ENCODE data around the gene RUNX1.

RUNX1 gene

DNA sequence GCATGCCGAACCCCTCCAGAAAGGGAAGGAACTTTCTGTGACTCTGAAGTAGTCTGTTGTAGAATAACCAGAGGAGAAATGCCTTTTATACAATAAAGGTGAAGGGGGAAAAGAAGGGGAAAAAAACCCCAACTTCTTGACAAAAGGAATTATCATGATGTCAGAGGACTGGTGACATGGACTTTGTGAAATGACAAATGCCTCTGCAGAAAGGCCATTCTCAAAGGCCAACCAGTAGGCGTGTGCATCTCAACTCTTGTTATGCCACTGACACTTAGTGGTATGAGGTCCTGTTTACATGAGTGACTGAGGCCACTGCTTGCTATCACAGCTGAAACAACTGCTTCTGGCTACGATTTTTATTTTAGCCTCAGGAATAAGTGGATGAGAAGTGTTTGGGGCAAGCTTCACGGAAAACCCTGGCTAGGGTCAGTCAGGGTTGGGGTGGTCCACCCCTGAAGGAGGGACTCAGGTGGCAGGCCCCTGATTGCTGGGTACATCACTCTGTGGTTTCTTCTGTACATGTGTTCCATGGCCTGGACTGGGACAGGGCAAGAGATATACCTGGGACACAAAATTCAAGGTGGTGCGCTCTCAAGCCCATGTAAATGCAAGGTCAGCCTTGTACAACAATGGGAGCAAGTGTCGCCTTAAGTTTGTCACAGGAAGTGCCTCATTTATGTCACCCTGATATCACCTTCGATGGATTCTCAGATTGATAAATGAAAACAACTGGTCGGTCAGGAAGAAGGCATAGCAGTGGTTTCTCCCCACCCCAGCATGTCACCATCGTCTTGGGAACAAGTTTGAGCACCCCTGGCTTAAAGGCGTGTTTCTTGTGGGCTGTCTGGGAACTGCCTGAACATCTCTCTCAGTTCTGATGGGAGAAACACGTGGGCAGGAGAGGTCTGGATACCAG is 12.4 kb downstream of the RUNX1 start:
- DNase-seq (ENCODE audit: extremely low read depth, insufficient read length): no peak
- Histone ChIP-seq H3K27me3 (replicated peaks; ENCODE audit: control insufficient read depth, insufficient read depth, low read length) (no peaks in the 10 kb centered on the region), H3K4me3 (replicated peaks; ENCODE audit: low read depth, low read length) (no peak overlapping the region), H3K36me3 (ENCODE audit: control insufficient read depth, insufficient read depth, low read length) (no peaks in the 10 kb centered on the region)
- TF ChIP-seq CTCF (IDR thresholded peaks at IDR 0.05; ENCODE audit: insufficient read depth, low read length, poor library complexity, severe bottlenecking): no peak

DNA sequence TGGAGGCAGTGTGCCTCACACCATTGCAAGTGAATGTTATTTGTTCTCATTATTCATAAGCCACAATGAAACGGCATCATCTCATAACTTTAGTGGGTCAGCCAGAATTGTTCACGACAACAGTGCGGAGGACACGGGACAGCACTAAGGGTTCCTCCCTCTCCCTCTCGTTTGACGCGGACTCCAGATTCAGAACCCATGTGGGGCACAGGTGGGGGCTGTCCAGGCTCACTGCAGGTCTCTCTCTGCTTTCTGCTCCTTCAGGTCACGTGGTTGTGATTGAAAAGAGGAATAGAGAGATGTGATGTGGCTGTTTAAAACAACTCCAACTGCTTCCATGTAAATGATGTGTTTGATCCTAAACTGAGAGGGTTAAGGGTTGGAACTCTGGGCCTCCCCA is 13.5 kb downstream of the RUNX1 start:
- DNase-seq (ENCODE audit: extremely low read depth, insufficient read length): no peak
- H3K36me3 ChIP-seq (ENCODE audit: control insufficient read depth, insufficient read depth, low read length): no peaks in the 10 kb centered on the region
- H3K27me3 ChIP-seq (replicated peaks; ENCODE audit: control insufficient read depth, insufficient read depth, low read length): no peaks in the 10 kb centered on the region
- no peak overlapping the region for H3K4me3 ChIP-seq (replicated peaks; ENCODE audit: low read depth, low read length)
- TF ChIP-seq CTCF (IDR thresholded peaks at IDR 0.05; ENCODE audit: insufficient read depth, low read length, poor library complexity, severe bottlenecking): no peak

GRCh38 chr21:35035116-35035515 is 14.0 kb downstream of the RUNX1 start:
- Histone ChIP-seq H3K36me3 (ENCODE audit: control insufficient read depth, insufficient read depth, low read length) (no peaks in the 10 kb centered on the region), H3K27me3 (replicated peaks; ENCODE audit: control insufficient read depth, insufficient read depth, low read length) (no peaks in the 10 kb centered on the region), H3K4me3 (replicated peaks; ENCODE audit: low read depth, low read length) (no peak overlapping the region)
- no peak for DNase-seq (ENCODE audit: extremely low read depth, insufficient read length)
- TF ChIP-seq CTCF (IDR thresholded peaks at IDR 0.05; ENCODE audit: insufficient read depth, low read length, poor library complexity, severe bottlenecking): no peak

- Histone ChIP-seq H3K36me3 (ENCODE audit: control insufficient read depth, insufficient read depth, low read length) (no peaks in the 10 kb centered on the region), H3K27me3 (replicated peaks; ENCODE audit: control insufficient read depth, insufficient read depth, low read length) (no peaks in the 10 kb centered on the region), H3K4me3 (replicated peaks; ENCODE audit: low read depth, low read length) (no peak overlapping the region)
- DNase-seq (ENCODE audit: extremely low read depth, insufficient read length): no peak
- no peak for TF ChIP-seq CTCF (IDR thresholded peaks at IDR 0.05; ENCODE audit: insufficient read depth, low read length, poor library complexity, severe bottlenecking)
These were observed 14.7 kb downstream of the RUNX1 start for GRCh38 chr21:35034203-35034926.

GRCh38 chr21:35032474-35033263 is 16.4 kb downstream of the RUNX1 start:
- no peaks in the 10 kb centered on the region for H3K27me3 ChIP-seq (replicated peaks; ENCODE audit: control insufficient read depth, insufficient read depth, low read length)

More at GRCh38 chr21:35032474-35033263, 16.4 kb downstream of the RUNX1 start:
- Histone ChIP-seq H3K36me3 (ENCODE audit: control insufficient read depth, insufficient read depth, low read length) (no peaks in the 10 kb centered on the region), H3K4me3 (replicated peaks; ENCODE audit: low read depth, low read length) (no peak overlapping the region)
- DNase-seq (ENCODE audit: extremely low read depth, insufficient read length): no peak
- TF ChIP-seq CTCF (IDR thresholded peaks at IDR 0.05; ENCODE audit: insufficient read depth, low read length, poor library complexity, severe bottlenecking): no peak
